ENCODE measurements around the gene NAXD.

NAXD gene

DNA sequence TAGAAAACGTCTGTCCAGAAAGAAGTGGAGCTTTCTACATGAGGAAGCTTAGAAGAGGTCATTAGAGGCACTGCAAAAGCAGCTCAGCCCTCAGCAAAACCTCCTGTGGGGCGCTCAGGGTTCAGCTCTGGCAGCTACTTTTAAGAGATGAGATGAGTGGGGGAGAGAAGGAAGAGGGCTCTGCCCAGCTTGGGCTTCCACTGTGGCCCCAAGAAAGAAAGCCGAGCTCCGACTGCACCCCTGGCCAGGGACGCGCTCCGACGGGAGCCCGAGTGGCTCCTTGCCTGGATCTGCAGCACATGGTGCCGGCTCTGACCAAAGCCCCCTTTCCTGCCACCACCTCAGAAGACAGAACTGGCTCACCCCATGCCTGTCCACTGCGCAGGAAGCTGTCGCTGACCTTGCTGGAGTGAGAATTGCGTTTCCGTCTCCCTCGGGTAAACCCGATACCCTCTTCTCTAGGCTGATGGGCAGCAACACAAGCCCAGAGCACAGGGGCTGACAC is 36.4 kb downstream of the NAXD start:
- Histone ChIP-seq H2AFZ (ENCODE audit: low read length) (no peak overlapping the region), H3K9me3 (replicated peaks in 1 of 2; ENCODE audit: control insufficient read depth in 2 of 2, insufficient read depth in 1 of 2, low read depth in 1 of 2, low read length in 2 of 2) (no peaks in the 10 kb centered on the region), H3K4ac (ENCODE audit: low read length) (no peak overlapping the region), H3K27me3 (ENCODE audit: control insufficient read depth in 3 of 3, insufficient read depth in 3 of 3, low read depth in 1 of 3, low read length in 3 of 3) (peaks cover 0 to 2% (median 0%) of the 10 kb centered on the region in 3 experiments), H3K14ac (ENCODE audit: low read length) (no peak overlapping the region), H3K4me3 (ENCODE audit: low read length in 2 of 2) (no peak overlapping the region), H3K18ac (ENCODE audit: low read length) (peak overlapping the region; percentile 67), H2BK15ac (ENCODE audit: low read length) (no peak overlapping the region), H3K23ac (ENCODE audit: low read depth, low read length, poor library complexity) (no peak overlapping the region), H2AK5ac (ENCODE audit: low read depth, low read length) (no peak overlapping the region), H4K91ac (ENCODE audit: low read depth, low read length, poor library complexity) (no peak overlapping the region), H4K8ac (ENCODE audit: low read depth, low read length) (no peak overlapping the region), H2BK12ac (ENCODE audit: low read length) (no peak overlapping the region), H3K9ac (ENCODE audit: low read depth, low read length, poor library complexity) (no peak overlapping the region), H3K27ac (replicated peaks; ENCODE audit: low read length) (no peak overlapping the region), H3K36me3 (replicated peaks in 1 of 2; ENCODE audit: control insufficient read depth in 2 of 2, insufficient read depth in 2 of 2, low read length in 2 of 2) (peaks cover 7 to 78% of the 10 kb centered on the region in 2 donors), H2BK5ac (ENCODE audit: low read length) (no peak overlapping the region), H3K79me1 (ENCODE audit: low read depth, low read length) (peaks cover 2% of the 10 kb centered on the region), H2BK120ac (ENCODE audit: low read depth, low read length) (no peak overlapping the region), H3K4me1 (ENCODE audit: control insufficient read depth in 2 of 2, insufficient read depth in 1 of 2, low read depth in 1 of 2, low read length in 2 of 2) (peaks cover 0 to 14% of the 10 kb centered on the region in 2 donors), H3K4me2 (ENCODE audit: insufficient read depth, low read length, poor library complexity, severe bottlenecking) (no peak overlapping the region)
- DNase-seq (ENCODE audit: low spot score) = no peak
- no CpG with 5 or more reads among the region's 16 CpGs for WGBS, 2 donors (ENCODE audit: extremely low coverage in 2 of 2, insufficient read length in 2 of 2, insufficient replicate concordance in 1 of 2)

GRCh38 chr13:110652231-110652730 is 36.9 kb downstream of the NAXD start:
- peaks cover 2% of the 10 kb centered on the region for H3K79me1 ChIP-seq (ENCODE audit: low read depth, low read length)
- no peak overlapping the region for H2AFZ ChIP-seq (ENCODE audit: low read length)
- H3K9ac ChIP-seq (ENCODE audit: low read depth, low read length, poor library complexity) = no peak overlapping the region
- peak overlapping the region; percentile 47 for H3K23ac ChIP-seq (ENCODE audit: low read depth, low read length, poor library complexity)
- no peak overlapping the region for H4K91ac ChIP-seq (ENCODE audit: low read depth, low read length, poor library complexity)
- H3K27ac ChIP-seq (replicated peaks; ENCODE audit: low read length) = no peak overlapping the region
- H3K4me2 ChIP-seq (ENCODE audit: insufficient read depth, low read length, poor library complexity, severe bottlenecking) = no peak overlapping the region
- peaks cover 0 to 2% (median 0%) of the 10 kb centered on the region in 3 experiments for H3K27me3 ChIP-seq (ENCODE audit: control insufficient read depth in 3 of 3, insufficient read depth in 3 of 3, low read depth in 1 of 3, low read length in 3 of 3)
- H4K8ac ChIP-seq (ENCODE audit: low read depth, low read length) = no peak overlapping the region
- H3K18ac ChIP-seq (ENCODE audit: low read length) = peak overlapping the region; percentile 41
- WGBS, 2 donors (ENCODE audit: extremely low coverage in 2 of 2, insufficient read length in 2 of 2, insufficient replicate concordance in 1 of 2) = no CpG with 5 or more reads among the region's 10 CpGs
- H3K4me1 ChIP-seq (ENCODE audit: control insufficient read depth in 2 of 2, insufficient read depth in 1 of 2, low read depth in 1 of 2, low read length in 2 of 2) = peaks cover 0 to 14% of the 10 kb centered on the region in 2 donors
- peak overlapping the region; percentile 26 for H2AK5ac ChIP-seq (ENCODE audit: low read depth, low read length)
- no peak overlapping the region for H3K4me3 ChIP-seq (ENCODE audit: low read length in 2 of 2)
- DNase-seq (ENCODE audit: low spot score) = no peak
- H2BK15ac ChIP-seq (ENCODE audit: low read length) = no peak overlapping the region
- no peak overlapping the region for H2BK5ac ChIP-seq (ENCODE audit: low read length)
- no peak overlapping the region for H2BK12ac ChIP-seq (ENCODE audit: low read length)
- H2BK120ac ChIP-seq (ENCODE audit: low read depth, low read length) = no peak overlapping the region
- H3K4ac ChIP-seq (ENCODE audit: low read length) = no peak overlapping the region
- peaks cover 7 to 77% of the 10 kb centered on the region in 2 donors for H3K36me3 ChIP-seq (replicated peaks in 1 of 2; ENCODE audit: control insufficient read depth in 2 of 2, insufficient read depth in 2 of 2, low read length in 2 of 2)
- no peak overlapping the region for H3K14ac ChIP-seq (ENCODE audit: low read length)
- peaks cover 0 to 2% of the 10 kb centered on the region in 2 donors for H3K9me3 ChIP-seq (replicated peaks in 1 of 2; ENCODE audit: control insufficient read depth in 2 of 2, insufficient read depth in 1 of 2, low read depth in 1 of 2, low read length in 2 of 2)

- Histone ChIP-seq H3K4me1 (ENCODE audit: control insufficient read depth in 2 of 2, insufficient read depth in 1 of 2, low read depth in 1 of 2, low read length in 2 of 2) (peaks cover 0 to 14% of the 10 kb centered on the region in 2 donors), H2BK120ac (ENCODE audit: low read depth, low read length) (no peak overlapping the region), H3K23ac (ENCODE audit: low read depth, low read length, poor library complexity) (no peak overlapping the region), H2BK5ac (ENCODE audit: low read length) (no peak overlapping the region), H3K27me3 (ENCODE audit: control insufficient read depth in 3 of 3, insufficient read depth in 3 of 3, low read depth in 1 of 3, low read length in 3 of 3) (peaks cover 0 to 2% (median 0%) of the 10 kb centered on the region in 3 experiments), H3K4me2 (ENCODE audit: insufficient read depth, low read length, poor library complexity, severe bottlenecking) (no peak overlapping the region), H3K9ac (ENCODE audit: low read depth, low read length, poor library complexity) (no peak overlapping the region), H3K4ac (ENCODE audit: low read length) (no peak overlapping the region), H3K79me1 (ENCODE audit: low read depth, low read length) (peaks cover 2% of the 10 kb centered on the region), H3K36me3 (replicated peaks in 1 of 2; ENCODE audit: control insufficient read depth in 2 of 2, insufficient read depth in 2 of 2, low read length in 2 of 2) (peaks cover 7 to 77% of the 10 kb centered on the region in 2 donors), H2BK12ac (ENCODE audit: low read length) (no peak overlapping the region), H3K14ac (ENCODE audit: low read length) (no peak overlapping the region), H4K8ac (ENCODE audit: low read depth, low read length) (no peak overlapping the region), H2AK5ac (ENCODE audit: low read depth, low read length) (no peak overlapping the region), H3K9me3 (replicated peaks in 1 of 2; ENCODE audit: control insufficient read depth in 2 of 2, insufficient read depth in 1 of 2, low read depth in 1 of 2, low read length in 2 of 2) (peaks cover 0 to 7% of the 10 kb centered on the region in 2 donors), H3K27ac (replicated peaks; ENCODE audit: low read length) (no peak overlapping the region), H2BK15ac (ENCODE audit: low read length) (no peak overlapping the region), H2AFZ (ENCODE audit: low read length) (no peak overlapping the region), H4K91ac (ENCODE audit: low read depth, low read length, poor library complexity) (no peak overlapping the region), H3K4me3 (ENCODE audit: low read length in 2 of 2) (no peak overlapping the region), H3K18ac (ENCODE audit: low read length) (peak overlapping the region; percentile 46)
- DNase-seq (ENCODE audit: low spot score) = no peak
- WGBS, 2 donors (ENCODE audit: extremely low coverage in 2 of 2, insufficient read length in 2 of 2, insufficient replicate concordance in 1 of 2) = no CpG with 5 or more reads among the region's 10 CpGs
Measured at GRCh38 chr13:110652764-110653163, 37.4 kb downstream of the NAXD start.

DNA sequence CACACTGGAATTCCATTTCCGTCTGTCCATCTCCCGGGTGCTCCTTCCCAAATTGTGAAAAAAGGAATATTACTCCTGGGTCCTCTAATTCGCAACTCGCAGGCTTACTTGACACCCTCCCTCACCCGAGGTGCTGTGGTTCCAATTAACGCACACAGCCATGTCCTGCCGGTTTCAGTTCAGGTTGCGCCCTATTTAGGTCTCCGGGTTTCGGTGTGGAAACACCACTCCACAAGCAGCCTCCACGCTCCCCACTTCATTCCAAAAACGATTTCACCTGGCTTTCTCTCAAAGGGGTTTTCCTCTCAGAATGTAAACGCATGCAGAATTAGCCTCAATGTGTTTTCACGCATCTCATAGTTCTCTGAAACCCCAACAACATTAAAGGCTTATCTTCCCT is 37.9 kb downstream of the NAXD start:
- H3K4me1 ChIP-seq (ENCODE audit: control insufficient read depth in 2 of 2, insufficient read depth in 1 of 2, low read depth in 1 of 2, low read length in 2 of 2) = peaks cover 0 to 13% of the 10 kb centered on the region in 2 donors
- peaks cover 0 to 12% of the 10 kb centered on the region in 2 donors for H3K9me3 ChIP-seq (replicated peaks in 1 of 2; ENCODE audit: control insufficient read depth in 2 of 2, insufficient read depth in 1 of 2, low read depth in 1 of 2, low read length in 2 of 2)
- H3K14ac ChIP-seq (ENCODE audit: low read length) = no peak overlapping the region
- H3K27me3 ChIP-seq (ENCODE audit: control insufficient read depth in 3 of 3, insufficient read depth in 3 of 3, low read depth in 1 of 3, low read length in 3 of 3) = peaks cover 0 to 2% (median 0%) of the 10 kb centered on the region in 3 experiments
- no peak overlapping the region for H3K4me2 ChIP-seq (ENCODE audit: insufficient read depth, low read length, poor library complexity, severe bottlenecking)
- no peak overlapping the region for H3K9ac ChIP-seq (ENCODE audit: low read depth, low read length, poor library complexity)
- H3K23ac ChIP-seq (ENCODE audit: low read depth, low read length, poor library complexity) = no peak overlapping the region
- no peak overlapping the region for H2BK120ac ChIP-seq (ENCODE audit: low read depth, low read length)
- peaks cover 2% of the 10 kb centered on the region for H3K79me1 ChIP-seq (ENCODE audit: low read depth, low read length)
- no peak for DNase-seq (ENCODE audit: low spot score)
- no peak overlapping the region for H2AK5ac ChIP-seq (ENCODE audit: low read depth, low read length)
- H4K91ac ChIP-seq (ENCODE audit: low read depth, low read length, poor library complexity) = no peak overlapping the region
- no peak overlapping the region for H4K8ac ChIP-seq (ENCODE audit: low read depth, low read length)
- no peak overlapping the region for H3K18ac ChIP-seq (ENCODE audit: low read length)
- no peak overlapping the region for H3K4me3 ChIP-seq (ENCODE audit: low read length in 2 of 2)
- no peak overlapping the region for H3K4ac ChIP-seq (ENCODE audit: low read length)
- no peak overlapping the region for H3K27ac ChIP-seq (replicated peaks; ENCODE audit: low read length)
- no CpG with 5 or more reads among the region's 14 CpGs for WGBS, 2 donors (ENCODE audit: extremely low coverage in 2 of 2, insufficient read length in 2 of 2, insufficient replicate concordance in 1 of 2)
- H2BK12ac ChIP-seq (ENCODE audit: low read length) = no peak overlapping the region
- no peak overlapping the region for H2AFZ ChIP-seq (ENCODE audit: low read length)
- peaks cover 7 to 80% of the 10 kb centered on the region in 2 donors for H3K36me3 ChIP-seq (replicated peaks in 1 of 2; ENCODE audit: control insufficient read depth in 2 of 2, insufficient read depth in 2 of 2, low read length in 2 of 2)
- no peak overlapping the region for H2BK5ac ChIP-seq (ENCODE audit: low read length)
- H2BK15ac ChIP-seq (ENCODE audit: low read length) = no peak overlapping the region
